ENCODE data around the gene GSDME. TPM values are rescaled to one million over a fixed set of nuclear protein-coding genes. Genes with fewer than 3 reads are reported as not detected.

Gene GSDME
- total RNA-seq = 13.1 and 17.1 TPM in 2 replicates

GRCh38 chr7:24757353-24758275 is at the start of gene GSDME:
GSDME (minus strand) TSS chr7:24757464; CDS start chr7:24749774, 7,690 bp downstream.

Other genes with a start within 250 kb of the GSDME start
- 21.9 and 25.2 TPM in 2 replicates for gene PALS2, start 184.0 kb downstream of the GSDME start, total RNA-seq
- 31.0 and 34.6 TPM in 2 replicates for gene OSBPL3, start 222.7 kb upstream of the GSDME start, total RNA-seq

Data from vein endothelial cell (primary cell).